GM20431 (cell line): ENCODE data around the gene SNRPD3.
"Not testable (repeated sequence)": the region's sequence is repeated elsewhere in the genome, so short reads cannot be mapped to it uniquely, and the experiment has no call there.

Experiments
- in situ Hi-C: fragments of 300-500 bp; cut with MseI, MboI; formaldehyde crosslinking; loops from one replicate; pipeline ENCODE4 v1.15.0; 2020; ENCODE audit warnings: low sequenced_read_pairs; ENCODE audit not compliant: unreplicated experiment

The SNRPD3 gene

GRCh38 chr22:24602847-24603769 lies 47.3 kb downstream of the SNRPD3 start, which contains the start of gene GGT1:
TSS of gene GGT1 (plus strand) at chr22:24603193. CDS start at chr22:24611082, 7,889 bp downstream.
- in situ Hi-C loops, result not testable (repeated sequence)

- in situ Hi-C loops, result not testable (repeated sequence)
These were observed 48.2 kb downstream of the SNRPD3 start for GRCh38 chr22:24603770-24604629.

- in situ Hi-C loops, result not testable (repeated sequence)
These were observed 50.5 kb downstream of the SNRPD3 start for GRCh38 chr22:24606340-24606739.

- in situ Hi-C loops, result not testable (repeated sequence)
These were observed 51.7 kb downstream of the SNRPD3 start for GRCh38 chr22:24607429-24607983.

- in situ Hi-C loops, result not testable (repeated sequence)
These were observed 52.5 kb downstream of the SNRPD3 start for GRCh38 chr22:24608327-24608726.

- in situ Hi-C loops, result not testable (repeated sequence)
These were observed 54.1 kb downstream of the SNRPD3 start for GRCh38 chr22:24609888-24610287.

GRCh38 chr22:24614794-24615193 lies 59.0 kb downstream of the SNRPD3 start:
- in situ Hi-C loops, result not testable (repeated sequence)

GRCh38 chr22:24621244-24621643 lies 65.4 kb downstream of the SNRPD3 start:
- in situ Hi-C loops, result not testable (repeated sequence)

GRCh38 chr22:24622596-24622995 lies 66.8 kb downstream of the SNRPD3 start:
- in situ Hi-C loops, result not testable (repeated sequence)
